Duodenal mucosa (tissue), 2 donors: ENCODE results near the gene PACS1.

Experiments
- H3K27ac ChIP-seq: one replicate; pipeline ENCODE4 v1.7.0; 2013; ENCODE audit warnings: low read depth, low read length
- H3K27me3 ChIP-seq, 2 donors: one replicate each; pipeline ENCODE4 v1.7.0; 2013; ENCODE audit warnings: low read length in 2 of 2, control low read depth in 1 of 2; ENCODE audit not compliant: insufficient read depth in 2 of 2, control insufficient read depth in 1 of 2
- H3K36me3 ChIP-seq, 2 donors: one replicate each; pipeline ENCODE4 v1.7.0; 2013; ENCODE audit warnings: low read length in 2 of 2, control low read depth in 1 of 2; ENCODE audit not compliant: insufficient read depth in 2 of 2, control insufficient read depth in 1 of 2
- H3K4me1 ChIP-seq, 2 donors: one replicate each; pipeline ENCODE4 v1.7.0; 2013; ENCODE audit warnings: low read length in 2 of 2, control low read depth in 1 of 2; ENCODE audit not compliant: insufficient read depth in 2 of 2, control insufficient read depth in 1 of 2
- H3K4me3 ChIP-seq, 2 donors: one replicate each; pipeline ENCODE4 v1.7.0; 2013; ENCODE audit warnings: low read length in 2 of 2, low read depth in 1 of 2
- H3K9ac ChIP-seq, 2 donors: one replicate each; pipeline ENCODE4 v1.7.0; 2013; ENCODE audit warnings: low read length in 2 of 2, low read depth in 1 of 2
- H3K9me3 ChIP-seq, 2 donors: one replicate each; pipeline ENCODE4 v1.7.0; 2013; ENCODE audit warnings: low read length in 2 of 2, control low read depth in 1 of 2; ENCODE audit not compliant: control insufficient read depth in 1 of 2

The PACS1 gene

DNA sequence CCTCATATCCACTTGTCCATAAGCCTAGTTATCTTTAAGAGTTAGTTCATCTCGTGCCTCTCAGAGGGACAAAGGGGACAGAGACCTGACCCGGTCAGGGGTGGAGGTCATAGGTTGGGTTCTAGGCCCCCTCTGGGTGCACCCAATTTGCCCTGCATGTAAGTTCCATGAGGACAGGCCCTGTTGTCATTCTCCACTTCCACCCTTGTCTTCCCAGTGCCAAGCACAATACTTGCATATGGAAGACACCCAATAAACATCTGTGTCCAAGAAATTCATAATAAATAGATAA lies 220.2 kb downstream of the PACS1 start:
- H3K36me3 ChIP-seq, result peaks cover 0 to 6% of the 10 kb centered on the region in 2 donors
- peak overlapping the region; percentile 86 to 88 for H3K4me3 ChIP-seq
- H3K27ac ChIP-seq, result no peak overlapping the region
- H3K4me1 ChIP-seq, result peaks cover 19 to 34% of the 10 kb centered on the region in 2 donors
- H3K27me3 ChIP-seq, result peaks cover 24 to 25% of the 10 kb centered on the region in 2 donors
- H3K9me3 ChIP-seq, result no peaks in the 10 kb centered on the region
- no peak overlapping the region for H3K9ac ChIP-seq

DNA sequence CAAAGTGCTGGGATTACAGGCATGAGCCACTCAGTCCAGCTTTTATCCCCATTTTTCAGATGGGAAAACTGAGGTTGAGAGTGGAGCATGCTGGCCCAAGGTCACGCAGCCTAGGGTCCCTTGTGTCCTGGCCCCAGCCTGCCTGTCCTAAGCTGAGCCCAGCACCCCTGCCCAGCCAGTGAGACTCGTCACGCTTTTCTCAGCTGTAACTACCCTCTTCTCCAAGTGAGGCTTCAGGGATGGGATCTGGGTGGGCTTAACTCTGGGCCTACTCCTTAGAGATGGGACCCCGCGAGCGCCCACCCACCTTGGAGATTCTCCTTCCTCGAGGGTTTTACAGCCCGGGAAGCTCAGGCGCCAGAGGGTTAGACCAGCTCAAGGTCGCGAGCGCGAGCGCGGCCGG lies 221.2 kb downstream of the PACS1 start:
- peaks cover 24 to 25% of the 10 kb centered on the region in 2 donors for H3K27me3 ChIP-seq
- no peaks in the 10 kb centered on the region for H3K9me3 ChIP-seq
- H3K27ac ChIP-seq, result no peak overlapping the region
- no peaks in the 10 kb centered on the region for H3K36me3 ChIP-seq
- H3K4me1 ChIP-seq, result peaks cover 19 to 34% of the 10 kb centered on the region in 2 donors
- peak overlapping the region in 1 of 2 donors; percentile 33 for H3K4me3 ChIP-seq
- H3K9ac ChIP-seq, result no peak overlapping the region

DNA sequence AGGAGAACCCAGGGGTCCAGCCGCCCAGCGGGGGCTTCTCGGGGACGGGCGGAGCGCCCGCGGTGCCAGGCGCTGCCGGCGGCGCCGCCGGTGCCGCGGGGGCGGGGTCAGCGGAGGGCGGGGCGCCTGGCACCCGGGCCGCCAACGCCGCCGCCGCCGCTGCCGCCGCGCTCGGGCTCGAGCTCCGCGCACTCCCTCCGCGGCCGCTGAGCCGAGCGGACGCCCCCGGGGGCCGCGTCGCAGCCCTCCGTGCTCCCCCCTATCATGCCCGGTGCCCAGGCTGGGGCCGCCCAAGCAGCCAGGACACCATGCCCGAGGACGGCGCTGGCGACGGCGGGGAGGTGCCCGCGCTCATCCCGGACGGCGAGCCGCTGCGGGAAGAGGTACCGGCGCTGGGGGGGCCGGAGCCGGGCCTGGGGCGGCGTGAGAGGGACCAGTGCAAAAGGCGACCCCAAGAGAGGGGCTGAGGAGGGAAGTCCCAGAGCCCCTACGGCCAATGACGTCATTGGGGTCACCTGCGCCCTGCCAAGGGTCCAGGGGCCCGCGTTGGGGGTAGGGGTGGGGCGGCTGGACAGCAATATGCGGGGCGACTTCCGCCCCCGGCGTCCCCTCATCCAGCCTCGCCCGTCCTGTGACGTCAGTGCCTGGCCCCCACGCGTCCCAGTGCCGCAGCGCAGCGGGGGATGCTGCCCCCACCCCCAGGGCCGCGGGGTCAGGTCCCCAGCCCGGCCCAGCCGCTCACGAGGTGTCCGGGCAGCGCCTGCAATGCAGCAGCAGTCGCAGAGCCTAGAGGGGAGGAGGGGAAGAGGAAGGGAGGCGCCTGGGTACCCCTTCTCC lies 221.9 kb downstream of the PACS1 start, which contains the start of gene TMEM151A:
Gene TMEM151A, plus strand, starts transcription at position 189 of the 837 bp plus-strand sequence. Its CDS starts 120 bp downstream, at position 309.
- Histone ChIP-seq H3K36me3 (no peaks in the 10 kb centered on the region), H3K27ac (no peak within 1 kb of the TSS), H3K27me3 (peaks cover 24 to 29% of the 10 kb centered on the region in 2 donors), H3K9ac (no peak within 1 kb of the TSS), H3K4me1 (peaks cover 19 to 34% of the 10 kb centered on the region in 2 donors), H3K9me3 (no peaks in the 10 kb centered on the region), H3K4me3 (peak within 1 kb of the TSS; percentile 33 to 36)

DNA sequence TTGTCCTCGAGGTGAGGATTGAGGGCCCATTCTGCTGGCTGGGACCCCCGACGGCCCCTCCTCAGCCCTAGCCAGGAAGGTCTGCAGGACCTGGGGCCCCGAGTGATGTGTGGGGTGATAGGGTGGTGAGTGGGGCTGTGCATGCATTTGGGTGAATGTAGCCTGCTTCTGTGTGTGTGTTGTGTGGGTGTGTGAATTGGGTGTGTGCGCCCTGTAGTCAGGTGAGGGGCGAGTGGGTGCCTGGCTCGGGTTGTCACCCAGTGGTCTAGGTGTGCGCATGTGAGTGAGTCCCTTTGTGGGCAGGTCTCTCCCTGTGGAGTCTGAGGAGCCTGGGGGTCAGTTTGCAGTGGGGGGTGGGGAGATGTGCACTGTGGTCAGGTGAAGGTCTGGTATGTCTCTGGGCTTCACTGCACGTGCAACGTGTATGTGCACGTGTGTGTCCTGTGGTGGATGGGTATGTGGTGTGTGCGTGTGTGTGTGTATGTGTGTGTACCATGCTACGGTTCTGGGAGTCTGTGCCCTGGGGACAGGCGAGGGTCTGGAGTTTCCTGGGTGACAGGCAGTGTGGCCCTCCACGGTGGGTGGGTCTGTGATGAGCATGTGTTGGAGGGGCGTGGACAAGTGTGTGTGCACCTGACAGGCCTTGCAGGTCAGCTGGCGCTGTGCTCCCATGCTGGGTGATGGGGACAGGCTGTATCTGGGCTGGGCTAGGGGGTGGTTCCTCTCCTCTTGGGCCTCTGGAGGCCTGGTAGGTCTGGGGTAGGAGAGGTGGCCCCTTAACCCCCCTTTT lies 222.7 kb downstream of the PACS1 start:
- H3K27ac ChIP-seq, result no peak overlapping the region

DNA sequence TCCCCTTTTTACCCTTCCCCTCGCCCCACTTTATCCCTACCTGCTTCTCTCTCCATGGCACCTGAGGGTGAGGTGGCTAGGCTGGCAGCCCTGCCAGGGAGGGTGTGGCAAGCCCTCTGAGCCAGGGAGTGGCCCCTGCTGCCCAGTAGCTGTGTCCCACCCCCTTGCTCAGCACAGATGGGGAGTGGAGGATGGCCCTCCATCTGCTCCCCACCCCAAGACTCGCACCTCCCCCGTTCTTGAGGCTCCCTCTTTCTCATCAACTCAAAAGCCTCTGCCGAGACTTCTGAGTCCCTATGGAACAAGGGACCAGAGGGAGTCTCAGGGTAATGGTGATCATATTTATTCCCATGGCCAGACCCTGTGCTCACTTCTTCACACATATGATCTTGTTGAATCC lies 223.3 kb downstream of the PACS1 start:
- Histone ChIP-seq H3K4me1 (peaks cover 9 to 21% of the 10 kb centered on the region in 2 donors), H3K4me3 (no peak overlapping the region), H3K36me3 (no peaks in the 10 kb centered on the region), H3K27me3 (peaks cover 24 to 29% of the 10 kb centered on the region in 2 donors), H3K27ac (no peak overlapping the region), H3K9ac (no peak overlapping the region), H3K9me3 (no peaks in the 10 kb centered on the region)

More for the DNA sequence above, 222.7 kb downstream of the PACS1 start:
- peaks cover 15 to 27% of the 10 kb centered on the region in 2 donors for H3K4me1 ChIP-seq
- H3K27me3 ChIP-seq, result peaks cover 24 to 29% of the 10 kb centered on the region in 2 donors
- H3K9ac ChIP-seq, result no peak overlapping the region
- no peak overlapping the region for H3K4me3 ChIP-seq
- no peaks in the 10 kb centered on the region for H3K9me3 ChIP-seq
- no peaks in the 10 kb centered on the region for H3K36me3 ChIP-seq

DNA sequence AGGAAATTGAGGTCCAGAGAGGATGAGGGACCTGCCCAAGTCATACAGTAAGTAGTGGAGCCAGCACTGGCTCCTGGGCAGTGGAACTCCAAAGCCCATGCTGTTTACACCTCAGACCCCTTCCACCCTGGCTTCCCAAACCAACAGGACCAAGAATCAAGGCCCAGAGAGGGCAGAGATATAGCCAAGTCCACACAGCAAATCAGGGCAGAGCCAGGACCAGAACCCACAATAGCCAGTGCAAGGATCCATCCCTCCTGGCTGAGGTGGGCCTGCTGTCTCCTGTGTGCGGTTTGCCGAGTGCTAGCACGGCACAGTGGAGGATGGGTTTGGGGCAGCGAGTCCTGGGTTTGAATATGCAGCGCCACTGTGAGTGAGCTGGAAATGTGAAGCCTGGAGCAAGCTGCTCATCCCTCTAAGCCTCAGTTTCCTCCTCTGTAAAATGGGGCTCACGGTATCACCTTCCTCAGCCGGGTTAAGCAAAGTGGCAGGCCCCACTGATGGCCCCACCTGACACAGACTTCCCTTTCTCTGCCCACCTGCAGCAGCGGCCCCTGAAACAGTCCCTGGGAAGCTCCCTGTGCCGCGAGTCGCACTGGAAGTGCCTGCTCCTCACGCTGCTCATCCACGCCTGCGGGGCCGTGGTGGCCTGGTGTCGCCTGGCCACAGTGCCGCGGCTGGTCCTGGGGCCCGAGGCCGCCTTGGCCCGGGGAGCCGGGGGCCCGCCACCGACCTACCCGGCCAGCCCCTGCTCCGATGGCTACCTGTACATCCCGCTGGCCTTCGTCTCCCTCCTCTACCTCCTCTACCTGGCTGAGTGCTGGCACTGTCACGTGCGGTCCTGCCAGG lies 223.9 kb downstream of the PACS1 start:
- no peak overlapping the region for H3K27ac ChIP-seq
- H3K4me1 ChIP-seq, result peaks cover 9 to 19% of the 10 kb centered on the region in 2 donors
- no peak overlapping the region for H3K4me3 ChIP-seq
- H3K27me3 ChIP-seq, result peaks cover 24 to 29% of the 10 kb centered on the region in 2 donors
- no peak overlapping the region for H3K9ac ChIP-seq
- no peaks in the 10 kb centered on the region for H3K36me3 ChIP-seq
- no peaks in the 10 kb centered on the region for H3K9me3 ChIP-seq
